A549 (cell line): ENCODE data around the gene CHMP3. TPM values are rescaled to one million over a fixed set of nuclear protein-coding genes. Genes with fewer than 3 reads are reported as not detected.

Source experiments
- ATAC-seq, 2 experiments: fragments of 200-7000 bp in 1 of 2; fragments of >200 bp in 1 of 2; cut with Nextera tagmentation in 1 of 2; cut with Tn5 transposase in 1 of 2; 3 replicates each; pipeline versions ENCODE4 v1.8.0 to v1.9.1; 2018 to 2020; ENCODE audit warnings: mild to moderate bottlenecking in 1 of 2, moderate library complexity in 1 of 2
- CTCF ChIA-PET: fragments of 300-600 bp; sonication (Branson Sonifier 250); formaldehyde crosslinking; extraction: SDS; loops from one replicate; lab custom pipeline; 2021; ENCODE audit warnings: antibody characterized with exemption, inconsistent platforms; lab: Yijun Ruan, JAX
- POLR2A ChIA-PET: fragments of 350-600 bp; formaldehyde crosslinking; extraction: SDS; loops from one replicate; lab custom pipeline; 2021; ENCODE audit warnings: antibody characterized with exemption, inconsistent platforms; lab: Yijun Ruan, JAX
- DNase-seq, 2 experiments: peaks; one replicate each; pipeline versions ENCODE4 v3.0.0 to v3.0.0-alpha.2; 2011 to 2016; ENCODE audit warnings: low read depth in 1 of 2, low spot score in 1 of 2
- FAIRE-seq: peaks from 2 replicates; lab custom pipeline; 2011; peaks lifted over from hg19 to GRCh38; lab: Jason Lieb, UNC
- H3K27ac ChIP-seq, 2 experiments: fragments of >200 bp; sonication (Bioruptor Twin); formaldehyde crosslinking; 3 replicates each; pipeline ENCODE4 v1.5.1; 2016 to 2017
- H3K4me1 ChIP-seq: fragments of >200 bp; sonication (Bioruptor Twin); formaldehyde crosslinking; 3 replicates; pipeline ENCODE4 v1.6.1; 2016
- H3K4me2 ChIP-seq: fragments of >200 bp; sonication (Bioruptor Twin); formaldehyde crosslinking; 3 replicates; pipeline ENCODE4 v1.6.1; 2016
- H3K4me3 ChIP-seq: fragments of >200 bp; sonication (Bioruptor Twin); formaldehyde crosslinking; 3 replicates; pipeline ENCODE4 v1.5.1; 2016
- H3K9me3 ChIP-seq: fragments of >200 bp; sonication (Bioruptor Twin); formaldehyde crosslinking; 3 replicates; pipeline ENCODE4 v1.6.1; 2016
- BCL3 ChIP-seq: fragments of >200 bp; sonication (Bioruptor Twin); formaldehyde crosslinking; IDR thresholded peaks from 3 replicates; pipeline ENCODE4 v1.6.1; 2016
- CBX8 ChIP-seq: fragments of 200-600 bp; sonication (generic); IDR thresholded peaks from 2 replicates; pipeline ENCODE4 v1.6.1; 2016
- CTCF ChIP-seq: fragments of >200 bp; sonication (Bioruptor Twin); formaldehyde crosslinking; IDR thresholded peaks from 3 replicates; pipeline ENCODE4 v1.5.1; 2016
- EHF ChIP-seq: fragments of 250-450 bp; sonication (Bioruptor Pico); IDR thresholded peaks from 2 replicates; pipeline ENCODE4 v1.5.0; 2020; ENCODE audit warnings: mild to moderate bottlenecking
- EP300 ChIP-seq, 2 experiments: fragments of >200 bp; sonication (Bioruptor Twin); formaldehyde crosslinking; IDR thresholded peaks; 2 replicates in 1 of 2; 3 replicates in 1 of 2; pipeline ENCODE4 v1.6.1; 2016 to 2017
- ESRRA ChIP-seq: fragments of 150-350 bp; IDR thresholded peaks from 2 replicates; pipeline ENCODE4 v1.6.1; 2014; ENCODE audit warnings: mild to moderate bottlenecking, low read length, borderline replicate concordance
- FOSB ChIP-seq: fragments of 250-450 bp; sonication (Bioruptor Pico); IDR thresholded peaks from 2 replicates; pipeline ENCODE4 v1.5.0; 2020; ENCODE audit warnings: mild to moderate bottlenecking, moderate library complexity
- HDAC2 ChIP-seq: fragments of 200-600 bp; sonication (generic); IDR thresholded peaks from 2 replicates; pipeline ENCODE4 v1.6.1; 2016
- HOXA7 ChIP-seq: fragments of 250-450 bp; sonication (Bioruptor Pico); IDR thresholded peaks from 2 replicates; pipeline ENCODE4 v1.5.0; 2020; ENCODE audit warnings: mild to moderate bottlenecking, moderate library complexity
- HOXB5 ChIP-seq: fragments of 250-450 bp; sonication (Bioruptor Pico); IDR thresholded peaks from 2 replicates; pipeline ENCODE4 v1.5.0; 2020; ENCODE audit warnings: mild to moderate bottlenecking, moderate library complexity
- JUN ChIP-seq, 2 experiments: fragments of >200 bp; sonication (Bioruptor Twin); formaldehyde crosslinking; IDR thresholded peaks; 2 replicates in 1 of 2; 3 replicates in 1 of 2; pipeline ENCODE4 v1.6.1; 2016 to 2017
- MAZ ChIP-seq: fragments of 150-350 bp; IDR thresholded peaks from 2 replicates; pipeline ENCODE4 v1.6.1; 2014; ENCODE audit warnings: antibody characterized with exemption, low read depth, low read length, borderline replicate concordance
- MYC ChIP-seq: IDR thresholded peaks from 2 replicates; pipeline ENCODE4 v1.6.1; 2012; ENCODE audit warnings: mild to moderate bottlenecking, inconsistent platforms, low read length, improper control_type of control experiment, borderline replicate concordance
- NPAS2 ChIP-seq: fragments of 250-450 bp; sonication (Bioruptor Pico); IDR thresholded peaks from 2 replicates; pipeline ENCODE4 v1.8.0; 2022; ENCODE audit warnings: mild to moderate bottlenecking, moderate library complexity, borderline replicate concordance
- PHF8 ChIP-seq: fragments of 200-600 bp; sonication (generic); IDR thresholded peaks from 2 replicates; pipeline ENCODE4 v1.6.1; 2016; ENCODE audit warnings: low read depth, mild to moderate bottlenecking, antibody characterized with exemption, moderate library complexity, borderline replicate concordance
- RAD21 ChIP-seq, 2 experiments: fragments of >200 bp in 1 of 2; sonication (Bioruptor Twin) in 1 of 2; formaldehyde crosslinking in 1 of 2; IDR thresholded peaks in 1 of 2; conservative IDR thresholded peaks in 1 of 2; 2 replicates in 1 of 2; 3 replicates in 1 of 2; pipeline ENCODE4 v1.6.1; 2012 to 2018; ENCODE audit warnings: inconsistent platforms in 1 of 2
- RARB ChIP-seq: fragments of 250-450 bp; sonication (Bioruptor Pico); IDR thresholded peaks from 2 replicates; pipeline ENCODE4 v1.8.0; 2021; ENCODE audit warnings: mild to moderate bottlenecking, moderate library complexity
- RNF2 ChIP-seq: fragments of 200-600 bp; sonication (generic); IDR thresholded peaks from 2 replicates; pipeline ENCODE4 v1.6.1; 2016; ENCODE audit warnings: low read depth, mild to moderate bottlenecking, antibody characterized with exemption, moderate library complexity, borderline replicate concordance
- SMC3 ChIP-seq: fragments of >200 bp; sonication (Bioruptor Twin); formaldehyde crosslinking; IDR thresholded peaks from 3 replicates; pipeline ENCODE4 v1.6.1; 2018; ENCODE audit warnings: inconsistent platforms
- TFCP2L1 ChIP-seq: fragments of 250-450 bp; sonication (Bioruptor Pico); IDR thresholded peaks from 2 replicates; pipeline ENCODE4 v1.5.0; 2021; ENCODE audit warnings: mild to moderate bottlenecking
- TP53 ChIP-seq: fragments of 250-450 bp; sonication (Bioruptor Pico); IDR thresholded peaks from 2 replicates; pipeline ENCODE4 v1.5.0; 2021; ENCODE audit warnings: mild to moderate bottlenecking, moderate library complexity
- ZC3H11A ChIP-seq: fragments of 450-650 bp; IDR thresholded peaks from 2 replicates; pipeline ENCODE4 v1.6.1; 2014; ENCODE audit warnings: antibody characterized with exemption, mild to moderate bottlenecking
- ZNF302 ChIP-seq: fragments of 250-450 bp; sonication (Bioruptor Pico); IDR thresholded peaks from 2 replicates; pipeline ENCODE4 v1.9.0; 2021; ENCODE audit warnings: inconsistent platforms, mild to moderate bottlenecking, moderate library complexity
- ZSCAN20 ChIP-seq: fragments of 250-450 bp; sonication (Bioruptor Pico); IDR thresholded peaks from 2 replicates; pipeline ENCODE4 v1.8.0; 2022; ENCODE audit warnings: mild to moderate bottlenecking, moderate library complexity
- WGBS: methylation state at CpG from one replicate; pipeline ENCODE4 v1.1.6; 2017; ENCODE audit errors: missing lambda C conversion rate; 5-methylcytosine and 5-hydroxymethylcytosine counted together
- polyA plus RNA-seq, 4 experiments: library from polyadenylated mRNA; depleted of rRNA in 3 of 4; stranded (reverse); fragments of >200 nt; fragmentation: RNase III in 1 of 4; extraction: RNeasy Plus Mini Kit Qiagen cat#74134 plus additional on column Dnase treatment in 1 of 4; gene quantifications; 2 replicates in 3 of 4; 3 replicates in 1 of 4; pipeline ENCODE4 v1.2.3, GENCODE V29; 2011 to 2017
- TF ChIP-seq, protein P1 (sequence below): fragments of 200-600 bp; sonication (generic); IDR thresholded peaks from 2 replicates; pipeline ENCODE4 v1.6.1; 2016; ENCODE audit warnings: antibody characterized with exemption, mild to moderate bottlenecking, moderate library complexity

The CHMP3 gene
- polyA plus RNA-seq, 2 of the 4 experiments (the other 2 are of a cell fraction), result 108 to 246 TPM

DNA sequence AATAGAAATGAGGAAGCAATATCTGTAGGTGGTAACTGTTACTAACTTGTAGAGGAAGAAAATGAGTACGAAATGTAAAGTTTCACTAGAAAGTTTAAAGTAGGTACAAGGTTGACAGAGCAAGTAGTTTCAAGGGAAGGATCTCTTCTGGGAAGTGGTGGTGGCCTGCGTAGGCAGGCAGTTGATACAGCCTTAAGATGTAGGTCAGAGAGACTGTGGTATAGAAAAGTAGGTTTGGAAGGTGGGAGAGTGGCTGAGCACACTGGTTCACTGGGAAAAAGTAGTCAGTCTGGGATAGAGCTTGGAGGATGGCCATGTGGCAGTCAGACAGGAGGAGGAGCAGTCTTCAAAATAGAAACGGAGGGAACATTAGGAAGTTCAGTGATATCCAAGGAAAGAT lies 98.6 kb downstream of the CHMP3 start:
- Histone ChIP-seq H3K27ac (no peak overlapping the region), H3K9me3 (no peaks in the 10 kb centered on the region)
- POLR2A ChIA-PET, result no interaction called here
- CTCF ChIA-PET, result interaction anchor here (1.6 kb wide), 1 partner anchor 8 kb away, joined by 6 read pairs; no protein-coding TSS in a partner anchor
- ATAC-seq, result no peak
- no peak for TF ChIP-seq CBX8
- TF ChIP-seq RAD21 (conservative IDR thresholded peaks at IDR 0.05 in 1 of 2, IDR thresholded peaks at IDR 0.05 in 1 of 2), result no peak
- no peak for TF ChIP-seq RNF2
- no peak for TF ChIP-seq EHF
- TF ChIP-seq TFCP2L1 (CRISPR knock-in tag), result no peak
- no peak for TF ChIP-seq MAZ
- no peak for TF ChIP-seq MYC
- no peak for TF ChIP-seq EP300 (IDR thresholded peaks at IDR 0.05)
- TF ChIP-seq HOXA7 (CRISPR knock-in tag), result no peak
- no peak for TF ChIP-seq ESRRA
- TF ChIP-seq, protein P1, sequence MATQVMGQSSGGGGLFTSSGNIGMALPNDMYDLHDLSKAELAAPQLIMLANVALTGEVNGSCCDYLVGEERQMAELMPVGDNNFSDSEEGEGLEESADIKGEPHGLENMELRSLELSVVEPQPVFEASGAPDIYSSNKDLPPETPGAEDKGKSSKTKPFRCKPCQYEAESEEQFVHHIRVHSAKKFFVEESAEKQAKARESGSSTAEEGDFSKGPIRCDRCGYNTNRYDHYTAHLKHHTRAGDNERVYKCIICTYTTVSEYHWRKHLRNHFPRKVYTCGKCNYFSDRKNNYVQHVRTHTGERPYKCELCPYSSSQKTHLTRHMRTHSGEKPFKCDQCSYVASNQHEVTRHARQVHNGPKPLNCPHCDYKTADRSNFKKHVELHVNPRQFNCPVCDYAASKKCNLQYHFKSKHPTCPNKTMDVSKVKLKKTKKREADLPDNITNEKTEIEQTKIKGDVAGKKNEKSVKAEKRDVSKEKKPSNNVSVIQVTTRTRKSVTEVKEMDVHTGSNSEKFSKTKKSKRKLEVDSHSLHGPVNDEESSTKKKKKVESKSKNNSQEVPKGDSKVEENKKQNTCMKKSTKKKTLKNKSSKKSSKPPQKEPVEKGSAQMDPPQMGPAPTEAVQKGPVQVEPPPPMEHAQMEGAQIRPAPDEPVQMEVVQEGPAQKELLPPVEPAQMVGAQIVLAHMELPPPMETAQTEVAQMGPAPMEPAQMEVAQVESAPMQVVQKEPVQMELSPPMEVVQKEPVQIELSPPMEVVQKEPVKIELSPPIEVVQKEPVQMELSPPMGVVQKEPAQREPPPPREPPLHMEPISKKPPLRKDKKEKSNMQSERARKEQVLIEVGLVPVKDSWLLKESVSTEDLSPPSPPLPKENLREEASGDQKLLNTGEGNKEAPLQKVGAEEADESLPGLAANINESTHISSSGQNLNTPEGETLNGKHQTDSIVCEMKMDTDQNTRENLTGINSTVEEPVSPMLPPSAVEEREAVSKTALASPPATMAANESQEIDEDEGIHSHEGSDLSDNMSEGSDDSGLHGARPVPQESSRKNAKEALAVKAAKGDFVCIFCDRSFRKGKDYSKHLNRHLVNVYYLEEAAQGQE, result no peak
- no peak for TF ChIP-seq NPAS2 (CRISPR knock-in tag)
- TF ChIP-seq ZSCAN20 (CRISPR knock-in tag), result no peak
- no peak for TF ChIP-seq SMC3
- TF ChIP-seq, all 56 proteins: peak for 0
- no peak for FAIRE-seq
- 87% methylated on average over 3 of the region's 3 CpGs for WGBS
- no peak overlapping the region for H3K4me2 ChIP-seq
- no peak for DNase-seq
- H3K4me1 ChIP-seq, result no peaks in the 10 kb centered on the region
- no peak overlapping the region for H3K4me3 ChIP-seq

DNA sequence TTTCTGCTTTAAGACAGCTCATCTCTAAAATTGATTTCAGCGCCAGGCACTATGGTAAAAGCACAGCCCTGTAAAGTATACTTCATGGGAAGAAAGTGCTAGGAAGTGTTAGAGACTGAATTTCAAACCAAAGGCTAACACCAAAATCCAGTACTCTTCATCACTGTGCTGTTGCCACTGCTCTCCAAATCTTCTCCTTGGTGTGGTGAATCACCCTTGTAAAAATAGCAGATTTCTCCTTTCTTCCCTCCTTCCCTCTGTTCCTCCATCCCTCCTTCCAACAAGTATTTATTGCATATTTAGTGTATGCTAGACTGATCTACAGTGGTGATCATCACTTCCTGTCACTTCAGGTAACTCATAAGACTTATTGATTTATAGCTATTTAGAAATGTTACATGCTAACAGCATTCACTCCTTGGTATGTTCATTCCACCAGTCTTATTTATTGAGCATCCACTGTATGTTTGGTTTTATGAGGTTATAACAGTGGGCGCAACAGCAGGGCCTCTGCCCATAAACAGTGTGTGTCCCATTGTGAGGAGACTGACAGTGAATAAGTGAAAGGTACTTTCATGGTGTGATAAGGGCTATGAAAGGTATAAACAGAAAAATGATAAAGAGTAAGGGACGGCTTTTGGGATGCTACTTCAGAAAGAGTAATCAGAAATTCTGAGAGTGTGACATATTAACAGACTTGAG lies 102.0 kb downstream of the CHMP3 start:
- FAIRE-seq, result no peak

GRCh38 chr2:86455181-86455580 lies 108.1 kb downstream of the CHMP3 start:
- CTCF ChIA-PET, result interaction anchor here (0.9 to 1.1 kb wide), 2 partner anchors 13 to 14 kb away, joined by 3 to 6 read pairs; partner anchors contain the start of gene KDM3A
- FAIRE-seq (no peak), DNase-seq (no peak)
- Histone ChIP-seq H3K27ac (no peak overlapping the region), H3K9me3 (no peaks in the 10 kb centered on the region)
- TF ChIP-seq ZNF302 (no peak), FOSB (CRISPR knock-in tag) (no peak), ZC3H11A (no peak), TP53 (CRISPR knock-in tag) (no peak), CTCF (no peak), BCL3 (no peak)
- TF ChIP-seq, all 56 proteins: peak for 0
- ATAC-seq, result no peak
- Histone ChIP-seq H3K4me1 (no peaks in the 10 kb centered on the region), H3K4me2 (no peak overlapping the region), H3K4me3 (no peak overlapping the region)
- WGBS, result 91% methylated on average over 5 of the region's 5 CpGs
- POLR2A ChIA-PET, result interaction anchor here (4.6 kb wide), 1 partner anchor 14 kb away, joined by 43 read pairs; the partner anchor contains the start of gene KDM3A

More for the DNA sequence above, 102.0 kb downstream of the CHMP3 start:
- H3K4me3 ChIP-seq, result no peak overlapping the region
- 97% methylated on average over 3 of the region's 3 CpGs for WGBS
- no peaks in the 10 kb centered on the region for H3K4me1 ChIP-seq
- POLR2A ChIA-PET, result interaction anchor here (0.6 kb wide), 1 partner anchor 20 kb away, joined by 3 read pairs; the partner anchor contains the start of gene KDM3A
- H3K9me3 ChIP-seq, result no peaks in the 10 kb centered on the region
- DNase-seq (no peak), ATAC-seq (no peak)
- no peak overlapping the region for H3K27ac ChIP-seq
- TF ChIP-seq PHF8 (no peak), SMC3 (no peak), TP53 (CRISPR knock-in tag) (no peak), HOXB5 (no peak), JUN (IDR thresholded peaks at IDR 0.05) (no peak), EP300 (IDR thresholded peaks at IDR 0.05) (no peak), RARB (no peak), HDAC2 (no peak), ZSCAN20 (CRISPR knock-in tag) (no peak)
- no peak overlapping the region for H3K4me2 ChIP-seq
- CTCF ChIA-PET, result interaction anchor here (0.6 to 1.4 kb wide), 4 partner anchors 11 to 65 kb away, joined by 3 to 4 read pairs (median 4); no protein-coding TSS in a partner anchor
